GM12873 (cell line): ENCODE data around the gene MS4A10.

ENCODE experiments used
- CTCF ChIP-seq: IDR thresholded peaks from 2 replicates; pipeline ENCODE4 v1.5.1; 2012; ENCODE audit warnings: low read depth, mild to moderate bottlenecking, moderate library complexity, low read length, control low read depth; ENCODE audit not compliant: insufficient read depth; ENCODE audit errors: missing control alignments

Gene MS4A10

GRCh38 chr11:60834742-60835533, 49.8 kb downstream of the MS4A10 start:
- no peak for TF ChIP-seq CTCF

- no peak for TF ChIP-seq CTCF
Measured at GRCh38 chr11:60835534-60835846, 50.4 kb downstream of the MS4A10 start.

- TF ChIP-seq CTCF = no peak
Measured at GRCh38 chr11:60836866-60837515, 51.9 kb downstream of the MS4A10 start.

GRCh38 chr11:60838132-60838531, 53.0 kb downstream of the MS4A10 start:
- peak; percentile 36 for TF ChIP-seq CTCF

GRCh38 chr11:60840470-60841430, 55.6 kb downstream of the MS4A10 start:
- no peak for TF ChIP-seq CTCF

DNA sequence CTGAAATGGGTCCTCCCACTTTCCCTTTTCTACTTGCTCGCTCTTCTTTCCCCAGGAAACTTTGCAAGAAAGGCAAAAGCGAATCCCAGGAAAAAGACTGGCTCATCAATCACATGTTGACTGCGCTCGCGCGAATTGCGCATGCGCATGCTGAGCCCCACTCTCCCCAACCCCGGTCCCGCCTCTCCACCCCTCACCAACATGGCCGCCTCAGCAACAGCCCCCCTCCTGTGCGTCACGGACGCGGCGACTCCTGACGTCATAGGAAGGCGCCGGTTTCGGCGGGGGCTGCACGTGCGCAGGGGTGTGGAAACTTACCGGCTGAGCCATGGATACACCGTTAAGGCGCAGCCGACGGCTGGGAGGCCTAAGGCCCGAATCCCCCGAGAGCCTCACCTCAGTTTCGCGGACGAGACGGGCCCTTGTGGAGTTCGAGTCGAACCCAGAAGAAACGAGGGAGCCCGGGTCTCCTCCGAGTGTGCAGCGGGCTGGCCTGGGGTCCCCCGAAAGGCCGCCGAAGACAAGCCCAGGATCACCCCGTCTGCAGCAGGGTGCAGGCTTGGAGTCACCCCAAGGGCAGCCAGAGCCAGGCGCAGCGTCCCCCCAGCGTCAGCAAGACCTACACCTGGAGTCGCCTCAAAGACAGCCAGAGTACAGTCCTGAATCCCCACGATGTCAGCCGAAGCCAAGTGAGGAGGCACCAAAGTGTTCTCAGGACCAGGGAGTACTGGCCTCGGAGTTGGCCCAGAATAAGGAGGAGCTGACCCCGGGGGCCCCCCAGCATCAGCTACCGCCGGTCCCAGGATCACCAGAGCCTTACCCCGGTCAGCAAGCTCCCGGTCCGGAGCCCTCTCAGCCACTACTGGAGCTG, 56.9 kb downstream of the MS4A10 start, which contains the start of gene CCDC86:
Gene CCDC86 (plus strand): TSS at position 317 of the 871 bp plus-strand sequence. CDS start 12 bp downstream, at position 329.
- no peak for TF ChIP-seq CTCF
